ENCODE data around the gene HAPLN3.

- TF ChIP-seq, protein P1, sequence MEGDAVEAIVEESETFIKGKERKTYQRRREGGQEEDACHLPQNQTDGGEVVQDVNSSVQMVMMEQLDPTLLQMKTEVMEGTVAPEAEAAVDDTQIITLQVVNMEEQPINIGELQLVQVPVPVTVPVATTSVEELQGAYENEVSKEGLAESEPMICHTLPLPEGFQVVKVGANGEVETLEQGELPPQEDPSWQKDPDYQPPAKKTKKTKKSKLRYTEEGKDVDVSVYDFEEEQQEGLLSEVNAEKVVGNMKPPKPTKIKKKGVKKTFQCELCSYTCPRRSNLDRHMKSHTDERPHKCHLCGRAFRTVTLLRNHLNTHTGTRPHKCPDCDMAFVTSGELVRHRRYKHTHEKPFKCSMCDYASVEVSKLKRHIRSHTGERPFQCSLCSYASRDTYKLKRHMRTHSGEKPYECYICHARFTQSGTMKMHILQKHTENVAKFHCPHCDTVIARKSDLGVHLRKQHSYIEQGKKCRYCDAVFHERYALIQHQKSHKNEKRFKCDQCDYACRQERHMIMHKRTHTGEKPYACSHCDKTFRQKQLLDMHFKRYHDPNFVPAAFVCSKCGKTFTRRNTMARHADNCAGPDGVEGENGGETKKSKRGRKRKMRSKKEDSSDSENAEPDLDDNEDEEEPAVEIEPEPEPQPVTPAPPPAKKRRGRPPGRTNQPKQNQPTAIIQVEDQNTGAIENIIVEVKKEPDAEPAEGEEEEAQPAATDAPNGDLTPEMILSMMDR (IDR thresholded peaks at IDR 0.05): no peak
- TF ChIP-seq POLR2A (IDR thresholded peaks at IDR 0.05): no peak
These were observed 6.6 kb downstream of the HAPLN3 start for GRCh38 chr15:88888719-88889118.
